Measurements from ENCODE around the gene THAP2.
A peak's percentile ranks its signal among the peaks of the same experiment; 100 is the strongest.
"Not testable (repeated sequence)": the region's sequence is repeated elsewhere in the genome, so short reads cannot be mapped to it uniquely, and the experiment has no call there.

The THAP2 gene

DNA sequence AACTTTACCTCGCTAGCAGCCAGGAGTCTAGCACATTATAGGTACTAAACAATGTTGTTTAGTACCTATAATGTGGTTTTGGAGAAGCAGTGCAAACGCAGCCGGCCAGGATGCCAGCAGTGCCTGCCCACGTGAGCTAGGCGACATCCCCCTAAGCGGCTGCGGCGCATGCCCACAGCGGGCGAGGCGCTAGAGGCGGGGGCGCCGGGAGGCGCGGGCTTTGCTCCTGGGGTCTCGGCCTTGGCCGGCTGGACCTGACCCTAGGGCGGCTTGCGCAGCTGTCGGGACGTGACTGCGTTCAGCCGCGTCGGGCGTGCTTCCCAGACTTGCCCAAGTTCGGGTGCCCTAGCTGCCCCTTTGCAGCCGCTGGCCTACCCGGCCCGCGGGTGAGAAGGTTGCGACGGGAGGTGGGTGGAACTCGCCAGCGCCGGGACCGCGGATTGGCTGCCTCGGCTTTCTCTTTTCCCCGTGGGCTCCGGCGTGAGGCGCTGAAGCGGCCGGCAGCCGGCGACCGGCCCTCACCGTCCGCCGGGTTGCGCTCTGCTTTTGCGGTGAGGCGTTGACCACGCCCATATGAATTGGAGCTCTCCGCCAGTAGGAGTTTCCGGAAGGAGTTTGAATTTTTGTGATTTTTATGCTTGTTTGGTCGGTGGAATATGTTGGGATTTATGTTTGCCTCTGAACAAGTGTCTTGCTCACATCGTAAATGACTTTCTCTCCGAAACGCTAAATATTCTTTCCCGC is 22.0 kb downstream of the THAP2 start, which contains the start of gene TMEM19:
Gene TMEM19, plus strand, starts transcription at position 169 of the 744 bp plus-strand sequence. CDS start 599 bp downstream, outside the sequence.
- H3K4me3 ChIP-seq (ENCODE audit: control insufficient read depth, low read depth, low read length): peak within 1 kb of the TSS; percentile 67
- peak; percentile 86 for DNase-seq (ENCODE audit: low read depth)
- TF ChIP-seq, protein P1, sequence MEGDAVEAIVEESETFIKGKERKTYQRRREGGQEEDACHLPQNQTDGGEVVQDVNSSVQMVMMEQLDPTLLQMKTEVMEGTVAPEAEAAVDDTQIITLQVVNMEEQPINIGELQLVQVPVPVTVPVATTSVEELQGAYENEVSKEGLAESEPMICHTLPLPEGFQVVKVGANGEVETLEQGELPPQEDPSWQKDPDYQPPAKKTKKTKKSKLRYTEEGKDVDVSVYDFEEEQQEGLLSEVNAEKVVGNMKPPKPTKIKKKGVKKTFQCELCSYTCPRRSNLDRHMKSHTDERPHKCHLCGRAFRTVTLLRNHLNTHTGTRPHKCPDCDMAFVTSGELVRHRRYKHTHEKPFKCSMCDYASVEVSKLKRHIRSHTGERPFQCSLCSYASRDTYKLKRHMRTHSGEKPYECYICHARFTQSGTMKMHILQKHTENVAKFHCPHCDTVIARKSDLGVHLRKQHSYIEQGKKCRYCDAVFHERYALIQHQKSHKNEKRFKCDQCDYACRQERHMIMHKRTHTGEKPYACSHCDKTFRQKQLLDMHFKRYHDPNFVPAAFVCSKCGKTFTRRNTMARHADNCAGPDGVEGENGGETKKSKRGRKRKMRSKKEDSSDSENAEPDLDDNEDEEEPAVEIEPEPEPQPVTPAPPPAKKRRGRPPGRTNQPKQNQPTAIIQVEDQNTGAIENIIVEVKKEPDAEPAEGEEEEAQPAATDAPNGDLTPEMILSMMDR (conservative IDR thresholded peaks at IDR 0.05; ENCODE audit: control insufficient read depth, insufficient read depth, low read depth, low read length): peak; percentile 3

DNA sequence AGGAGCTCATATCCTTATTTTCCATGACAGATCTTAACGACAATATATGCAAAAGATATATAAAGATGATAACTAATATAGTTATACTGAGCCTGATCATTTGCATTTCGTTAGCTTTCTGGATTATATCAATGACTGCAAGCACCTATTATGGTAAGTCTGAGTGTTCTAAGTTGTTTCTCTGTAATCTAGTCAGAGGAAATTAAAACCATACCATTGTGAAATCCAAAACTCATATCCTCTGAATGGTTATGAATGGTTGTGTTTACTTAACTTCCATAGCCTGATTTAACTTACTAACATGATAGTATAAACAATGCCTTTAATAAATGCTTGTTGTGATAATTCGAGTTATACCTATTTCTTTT is 22.5 kb downstream of the THAP2 start:
- TF ChIP-seq, protein P1 (conservative IDR thresholded peaks at IDR 0.05; ENCODE audit: control insufficient read depth, insufficient read depth, low read depth, low read length): no peak
- peak; percentile 60 for DNase-seq (ENCODE audit: low read depth)
- peak overlapping the region; percentile 67 for H3K4me3 ChIP-seq (ENCODE audit: control insufficient read depth, low read depth, low read length)

DNA sequence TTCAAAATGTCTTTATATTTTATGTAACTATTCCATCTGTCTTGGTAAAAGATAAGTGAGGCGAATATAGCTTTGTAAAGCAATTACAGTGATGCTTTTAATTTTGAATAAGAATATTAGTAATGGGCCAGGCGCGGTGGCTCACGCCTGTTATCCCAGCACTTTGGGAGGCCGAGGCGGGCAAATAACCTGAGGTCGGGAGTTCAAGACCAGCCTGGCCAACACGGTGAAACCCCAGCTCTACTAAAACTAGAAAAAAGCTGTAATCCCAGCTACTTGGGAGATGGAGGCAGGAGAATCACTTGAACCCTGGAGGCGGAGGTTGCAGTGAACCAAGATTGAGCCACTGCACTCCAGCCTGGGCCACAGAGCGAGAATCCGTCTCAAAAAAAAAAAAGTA is 23.1 kb downstream of the THAP2 start:
- peak overlapping the region; percentile 67 for H3K4me3 ChIP-seq (ENCODE audit: control insufficient read depth, low read depth, low read length)
- DNase-seq (ENCODE audit: low read depth): not testable (repeated sequence)

DNA sequence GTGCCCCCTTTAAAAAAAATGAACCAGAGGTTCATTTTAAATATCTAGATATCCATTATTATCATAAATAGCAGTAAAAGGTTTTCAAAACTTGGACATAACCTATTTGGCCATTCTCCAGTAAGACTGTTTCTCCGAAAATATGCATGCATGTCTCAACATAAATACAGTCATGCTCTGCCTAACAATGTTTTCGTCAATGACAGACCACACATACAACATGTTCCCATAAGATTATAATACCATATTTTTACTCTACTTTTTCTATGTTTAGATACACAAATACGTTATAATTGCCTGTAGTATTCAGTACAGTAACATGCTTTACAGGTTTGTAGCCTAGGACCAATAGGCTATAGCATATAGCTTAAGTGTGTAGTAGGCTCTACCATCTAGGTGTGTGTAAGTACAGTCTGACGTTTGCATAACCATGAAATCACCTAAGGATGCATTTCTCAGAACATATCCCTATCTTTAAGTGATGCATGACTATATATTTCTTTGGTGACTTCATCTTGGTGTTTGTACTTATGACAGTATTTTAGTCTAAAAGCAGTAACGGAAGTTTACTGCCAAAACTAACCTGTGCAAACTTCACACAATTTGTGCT is 25.0 kb downstream of the THAP2 start:
- DNase-seq (ENCODE audit: low read depth): no peak
- no peak overlapping the region for H3K4me3 ChIP-seq (ENCODE audit: control insufficient read depth, low read depth, low read length)
- TF ChIP-seq, protein P1 (conservative IDR thresholded peaks at IDR 0.05; ENCODE audit: control insufficient read depth, insufficient read depth, low read depth, low read length): no peak

DNA sequence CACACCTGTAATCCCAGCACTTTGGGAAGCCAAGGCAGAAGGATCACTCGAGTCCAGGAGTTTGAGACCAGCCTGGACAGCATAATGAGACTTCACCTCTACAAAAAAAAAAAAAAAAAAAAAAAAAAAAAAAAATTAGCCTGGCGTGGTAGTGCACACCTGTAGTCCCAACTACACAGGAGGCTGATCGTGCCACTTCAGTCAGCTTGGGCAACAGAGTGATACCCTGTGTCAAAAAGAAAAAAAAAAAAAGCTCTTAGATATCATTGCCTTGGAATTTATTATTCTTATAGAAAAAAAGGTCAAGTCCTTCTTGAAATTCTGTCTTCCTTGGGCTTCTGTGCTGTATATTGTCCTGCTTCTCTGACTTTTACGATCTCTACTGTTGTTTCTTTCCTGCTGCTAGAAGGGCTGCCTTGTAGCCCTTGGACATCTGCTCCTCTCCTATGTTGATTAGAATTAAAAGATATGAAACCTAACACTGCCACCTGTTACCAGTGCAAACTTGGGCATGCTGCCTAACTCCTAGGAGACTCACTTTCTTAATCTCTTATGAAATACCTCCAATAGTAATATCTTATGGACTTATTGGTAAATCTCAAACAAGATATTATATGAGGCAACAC is 27.5 kb downstream of the THAP2 start:
- no peak overlapping the region for H3K4me3 ChIP-seq (ENCODE audit: control insufficient read depth, low read depth, low read length)
- TF ChIP-seq, protein P1 (conservative IDR thresholded peaks at IDR 0.05; ENCODE audit: control insufficient read depth, insufficient read depth, low read depth, low read length): no peak
- DNase-seq (ENCODE audit: low read depth): no peak

DNA sequence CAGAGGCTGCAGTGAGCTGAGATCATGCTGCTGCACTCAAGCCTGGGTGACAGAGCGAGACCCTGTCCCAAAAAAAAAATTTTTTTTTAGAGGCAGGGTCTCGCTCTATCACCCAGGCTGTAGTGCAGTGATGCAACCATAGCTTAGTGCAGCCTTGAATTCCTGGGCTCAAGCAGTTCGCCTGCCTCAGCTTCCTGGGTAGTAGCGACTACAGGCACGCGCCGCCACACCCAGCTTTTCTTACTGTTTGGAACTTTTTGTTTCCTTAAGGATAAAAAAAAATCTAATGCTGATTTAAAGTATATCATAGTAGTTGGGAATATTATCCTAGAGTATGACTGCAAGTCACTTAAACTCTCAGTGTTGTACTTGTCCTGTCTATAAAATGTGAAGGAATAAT is 29.0 kb downstream of the THAP2 start:
- TF ChIP-seq, protein P1 (conservative IDR thresholded peaks at IDR 0.05; ENCODE audit: control insufficient read depth, insufficient read depth, low read depth, low read length): no peak
- H3K4me3 ChIP-seq (ENCODE audit: control insufficient read depth, low read depth, low read length): no peak overlapping the region
- DNase-seq (ENCODE audit: low read depth): no peak

DNA sequence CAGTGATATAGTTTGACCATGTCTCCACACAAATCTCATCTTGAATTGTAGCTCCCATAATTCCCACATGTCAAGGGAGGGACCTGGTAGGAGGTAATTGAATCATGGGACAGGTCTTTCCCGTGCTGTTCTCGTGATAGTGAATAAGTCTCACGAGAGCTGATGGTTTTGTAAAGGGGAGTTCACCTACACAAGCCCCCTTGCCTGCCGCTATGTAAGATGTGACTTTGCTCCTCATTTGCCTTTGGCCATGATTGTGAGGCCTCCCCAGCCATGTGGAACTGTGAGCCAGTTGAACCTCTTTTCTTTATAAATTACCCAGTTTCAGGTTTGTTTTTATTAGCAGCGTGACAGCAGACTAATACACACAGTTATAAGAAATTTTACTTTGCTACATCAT is 29.6 kb downstream of the THAP2 start:
- not testable (repeated sequence) for H3K4me3 ChIP-seq (ENCODE audit: control insufficient read depth, low read depth, low read length); DNase-seq (ENCODE audit: low read depth)
